ENCODE data around the gene AATK. TPM values are rescaled to one million over a fixed set of nuclear protein-coding genes. Genes with fewer than 3 reads are reported as not detected.
A peak's percentile ranks its signal among the peaks of the same experiment; 100 is the strongest.

Gene AATK
- total and polyA plus RNA-seq, 2 of the 13 experiments (the other 11 are each of a cell fraction or from before 2014, with no cell fraction given) = 2.9 to 8.4 TPM

DNA sequence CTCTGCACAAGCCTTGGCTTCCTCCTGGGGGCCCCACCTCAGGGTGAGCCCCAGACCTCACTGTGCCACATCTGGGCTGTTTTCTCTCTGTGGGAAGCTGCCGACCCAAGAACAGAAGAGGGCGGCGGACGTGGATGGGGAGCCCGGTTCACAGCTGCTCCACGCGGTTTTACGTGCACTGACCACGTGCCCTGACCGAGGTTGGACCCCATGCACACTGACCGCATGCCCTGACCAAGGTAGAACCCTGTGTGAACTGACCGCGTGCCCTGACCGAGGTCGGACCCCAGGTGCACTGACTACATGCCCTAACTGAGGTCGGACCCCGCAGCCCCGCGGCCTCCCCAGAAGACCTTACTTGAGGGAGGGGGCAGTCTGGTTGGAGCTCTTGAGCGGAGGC, 37.1 kb upstream of the AATK start:
- Histone ChIP-seq H3K9ac (ENCODE audit: insufficient read depth, low read depth, low read length) (no peak overlapping the region), H3K36me3 (replicated peaks in 1 of 2; ENCODE audit: control insufficient read depth in 1 of 2, insufficient read depth in 2 of 2, low read length in 2 of 2) (peaks cover 19 to 61% of the 10 kb centered on the region in 2 experiments; a peak in 4 of 5 replicates), H3K9me3 (ENCODE audit: low read length) (no peaks in the 10 kb centered on the region), H3K27me3 (ENCODE audit: control insufficient read depth in 1 of 2, insufficient read depth in 2 of 2, low read length in 2 of 2) (no peaks in the 10 kb centered on the region), H3K4me2 (ENCODE audit: low read depth, low read length) (no peak overlapping the region), H4K20me1 (ENCODE audit: insufficient read depth, low read length) (no peaks in the 10 kb centered on the region; the same call in 1 of the 2 replicates), H2AFZ (ENCODE audit: low read length) (no peak overlapping the region), H3K79me2 (ENCODE audit: insufficient read depth, low read length) (no peaks in the 10 kb centered on the region), H3K27ac (ENCODE audit: extremely low read length, insufficient read depth, low read length) (no peak overlapping the region), H3K4me3 (replicated peaks in 1 of 3; ENCODE audit: insufficient read depth in 1 of 3, low read depth in 2 of 3, low read length in 3 of 3) (no peak overlapping the region), H3K4me1 (ENCODE audit: insufficient read depth, low read length) (no peaks in the 10 kb centered on the region)
- POLR2A ChIA-PET = no interaction called here
- 0 out of 2 replicates have a peak, but pooled peaks have one; percentile 16 for TF ChIP-seq ARID4A (CRISPR knock-in tag; IDR thresholded peaks at IDR 0.05; ENCODE audit: borderline replicate concordance)
- TF ChIP-seq PAF1 (CRISPR knock-in tag; IDR thresholded peaks at IDR 0.05) = no peak
- no peak for TF ChIP-seq NR2F2 (IDR thresholded peaks at IDR 0.05; ENCODE audit: borderline replicate concordance, low read depth)
- TF ChIP-seq JUND (CRISPR knock-in tag; IDR thresholded peaks at IDR 0.05) = no peak
- TF ChIP-seq ZNF121 (CRISPR knock-in tag; IDR thresholded peaks at IDR 0.05) = no peak
- DNase-seq (ENCODE audit: low spot score) (no peak), ATAC-seq (no peak), FAIRE-seq (no peak)
- WGBS (ENCODE audit: low lambda C conversion rate) = 98% methylated on average over 19 of the region's 20 CpGs
- CTCF ChIA-PET (ENCODE audit: low intra/inter-chr PET ratio, low total read pairs) = no interaction called here
- in situ Hi-C loops (cut with HindIII; ENCODE audit: extremely low pct_ligation_motif_present, low pct_unique_long_range_greater_than_20kb) = no loop called here
- intact Hi-C loops (cut with micrococcal nuclease; ENCODE audit: unreplicated experiment) = loop anchor here (5.0 kb wide), 1 partner anchor 61 kb away; no protein-coding TSS in a partner anchor
- no TSS peak for BruUV-seq (replicated peaks)

All from HepG2 (cell line).